Muscle layer of duodenum (tissue), 2 donors: ENCODE results near the gene PRKAG3.
A peak's percentile ranks its signal among the peaks of the same experiment; 100 is the strongest.

Experiments
- H3K27ac ChIP-seq: one replicate; pipeline ENCODE4 v1.7.0; 2013; ENCODE audit warnings: mild to moderate bottlenecking, low read length
- H3K27me3 ChIP-seq: one replicate; pipeline ENCODE4 v1.7.0; 2013; ENCODE audit warnings: low read depth, mild to moderate bottlenecking, control low read depth, low read length
- H3K36me3 ChIP-seq, 2 donors: one replicate each; pipeline ENCODE4 v1.7.0; 2013; ENCODE audit warnings: low read length in 2 of 2, control low read depth in 1 of 2, mild to moderate bottlenecking in 1 of 2; ENCODE audit not compliant: insufficient read depth in 2 of 2, control insufficient read depth in 1 of 2
- H3K4me1 ChIP-seq, 2 donors: one replicate each; pipeline ENCODE4 v1.7.0; 2013; ENCODE audit warnings: low read length in 2 of 2, mild to moderate bottlenecking in 2 of 2, control low read depth in 1 of 2, moderate library complexity in 1 of 2; ENCODE audit not compliant: insufficient read depth in 2 of 2, control insufficient read depth in 1 of 2
- H3K4me3 ChIP-seq, 2 donors: one replicate each; pipeline ENCODE4 v1.7.0; 2013; ENCODE audit warnings: low read length in 2 of 2, low read depth in 1 of 2, mild to moderate bottlenecking in 1 of 2
- H3K9me3 ChIP-seq, 2 donors: one replicate each; pipeline ENCODE4 v1.7.0; 2013; ENCODE audit warnings: low read length in 2 of 2, control low read depth in 1 of 2, mild to moderate bottlenecking in 1 of 2; ENCODE audit not compliant: control insufficient read depth in 1 of 2
- donor health status: healthy.

PRKAG3 gene

GRCh38 chr2:218860950-218861381 lies 29.4 kb upstream of the PRKAG3 start:
- Histone ChIP-seq H3K27me3 (peaks cover 43% of the 10 kb centered on the region), H3K9me3 (no peaks in the 10 kb centered on the region), H3K36me3 (no peaks in the 10 kb centered on the region), H3K4me3 (no peak overlapping the region), H3K27ac (no peak overlapping the region), H3K4me1 (peaks cover 0 to 21% of the 10 kb centered on the region in 2 donors)

- no peaks in the 10 kb centered on the region for H3K9me3 ChIP-seq
- peak overlapping the region in 1 of 2 donors; percentile 47 for H3K4me3 ChIP-seq
- peaks cover 0 to 21% of the 10 kb centered on the region in 2 donors for H3K4me1 ChIP-seq
- H3K27ac ChIP-seq: no peak overlapping the region
- H3K27me3 ChIP-seq: peaks cover 46% of the 10 kb centered on the region
- H3K36me3 ChIP-seq: no peaks in the 10 kb centered on the region
Measured at GRCh38 chr2:218859988-218860831, 28.6 kb upstream of the PRKAG3 start.

- Histone ChIP-seq H3K9me3 (no peaks in the 10 kb centered on the region), H3K27ac (no peak within 1 kb of the TSS), H3K27me3 (peaks cover 48% of the 10 kb centered on the region), H3K4me3 (peak within 1 kb of the TSS in 1 of 2 donors; percentile 47), H3K4me1 (peaks cover 0 to 21% of the 10 kb centered on the region in 2 donors), H3K36me3 (no peaks in the 10 kb centered on the region)
Measured at GRCh38 chr2:218859556-218859987, 28.0 kb upstream of the PRKAG3 start, which contains the start of gene WNT6. Gene WNT6 (plus strand): TSS chr2:218859805. CDS start chr2:218860038, 233 bp downstream.

- Histone ChIP-seq H3K27ac (no peak overlapping the region), H3K4me1 (peaks cover 0 to 21% of the 10 kb centered on the region in 2 donors), H3K4me3 (peak overlapping the region in 1 of 2 donors; percentile 21), H3K36me3 (no peaks in the 10 kb centered on the region), H3K9me3 (no peaks in the 10 kb centered on the region), H3K27me3 (peaks cover 52% of the 10 kb centered on the region)
Measured at GRCh38 chr2:218858671-218859555, 27.3 kb upstream of the PRKAG3 start.

GRCh38 chr2:218858138-218858445 lies 26.5 kb upstream of the PRKAG3 start:
- H3K9me3 ChIP-seq: no peaks in the 10 kb centered on the region
- peaks cover 0 to 24% of the 10 kb centered on the region in 2 donors for H3K4me1 ChIP-seq
- no peak overlapping the region for H3K27ac ChIP-seq
- no peak overlapping the region for H3K4me3 ChIP-seq
- no peaks in the 10 kb centered on the region for H3K36me3 ChIP-seq
- peaks cover 60% of the 10 kb centered on the region for H3K27me3 ChIP-seq

GRCh38 chr2:218857371-218858137 lies 26.0 kb upstream of the PRKAG3 start:
- H3K27me3 ChIP-seq: peaks cover 62% of the 10 kb centered on the region
- H3K4me1 ChIP-seq: peaks cover 0 to 24% of the 10 kb centered on the region in 2 donors
- H3K9me3 ChIP-seq: no peaks in the 10 kb centered on the region
- no peak overlapping the region for H3K4me3 ChIP-seq
- no peak overlapping the region for H3K27ac ChIP-seq
- no peaks in the 10 kb centered on the region for H3K36me3 ChIP-seq

GRCh38 chr2:218856896-218857243 lies 25.3 kb upstream of the PRKAG3 start:
- Histone ChIP-seq H3K4me3 (no peak overlapping the region), H3K27me3 (peaks cover 60% of the 10 kb centered on the region), H3K27ac (no peak overlapping the region), H3K36me3 (no peaks in the 10 kb centered on the region), H3K4me1 (peaks cover 0 to 24% of the 10 kb centered on the region in 2 donors), H3K9me3 (no peaks in the 10 kb centered on the region)

- Histone ChIP-seq H3K4me3 (no peak overlapping the region), H3K27me3 (peaks cover 55% of the 10 kb centered on the region), H3K36me3 (no peaks in the 10 kb centered on the region), H3K4me1 (peaks cover 0 to 24% of the 10 kb centered on the region in 2 donors), H3K27ac (no peak overlapping the region), H3K9me3 (no peaks in the 10 kb centered on the region)
Measured at GRCh38 chr2:218856167-218856895, 24.7 kb upstream of the PRKAG3 start.

- Histone ChIP-seq H3K27ac (no peak overlapping the region), H3K36me3 (no peaks in the 10 kb centered on the region), H3K4me3 (no peak overlapping the region), H3K4me1 (peaks cover 0 to 18% of the 10 kb centered on the region in 2 donors), H3K9me3 (no peaks in the 10 kb centered on the region), H3K27me3 (peaks cover 49% of the 10 kb centered on the region)
Measured at GRCh38 chr2:218855305-218856166, 23.9 kb upstream of the PRKAG3 start.

GRCh38 chr2:218854860-218855259 lies 23.3 kb upstream of the PRKAG3 start:
- Histone ChIP-seq H3K4me1 (peaks cover 0 to 11% of the 10 kb centered on the region in 2 donors), H3K4me3 (no peak overlapping the region), H3K36me3 (no peaks in the 10 kb centered on the region), H3K9me3 (no peaks in the 10 kb centered on the region), H3K27ac (no peak overlapping the region), H3K27me3 (peaks cover 43% of the 10 kb centered on the region)
